H1 (cell line): ENCODE results near the gene GADL1. TPM values are rescaled to one million over a fixed set of nuclear protein-coding genes. Genes with fewer than 3 reads are reported as not detected.

Source experiments
- ASH2L ChIP-seq: fragments of 200-600, 300-600 bp; sonication (generic); IDR thresholded peaks from one replicate; pipeline ENCODE4 v1.7.1; 2017; ENCODE audit warnings: low read length
- FOSL1 ChIP-seq: IDR thresholded peaks from 2 replicates; pipeline ENCODE4 v1.6.1; 2011; ENCODE audit warnings: mild to moderate bottlenecking, low read depth, low read length, moderate library complexity; ENCODE audit not compliant: insufficient read depth
- polyA plus RNA-seq, 7 experiments: library from polyadenylated mRNA; depleted of rRNA in 3 of 7; stranded (reverse) in 5 of 7; unstranded in 2 of 7; fragments of >200 nt in 5 of 7; fragments of 200-250 nt in 2 of 7; gene quantifications; 1 replicate in 5 of 7; 2 replicates in 1 of 7; 4 replicates in 1 of 7; pipeline versions ENCODE4 v1.2.1 to v1.2.3, GENCODE V29; 2011 to 2013; ENCODE audit warnings: missing spikeins in 2 of 7, mixed read lengths in 2 of 7
- total RNA-seq: library from RNA; stranded (reverse); fragmentation: NEBNext Ultra II Directional; extraction: Animal tissue kit (Norgen Biotek cat#: 25700); gene quantifications from 2 replicates; pipeline ENCODE4 v1.2.1, GENCODE V29; 2021

GADL1 gene
- total and polyA plus RNA-seq, 2 of the 8 experiments (the other 6 are each of a cell fraction or from before 2014, with no cell fraction given): 0.03 to 0.30 TPM

DNA sequence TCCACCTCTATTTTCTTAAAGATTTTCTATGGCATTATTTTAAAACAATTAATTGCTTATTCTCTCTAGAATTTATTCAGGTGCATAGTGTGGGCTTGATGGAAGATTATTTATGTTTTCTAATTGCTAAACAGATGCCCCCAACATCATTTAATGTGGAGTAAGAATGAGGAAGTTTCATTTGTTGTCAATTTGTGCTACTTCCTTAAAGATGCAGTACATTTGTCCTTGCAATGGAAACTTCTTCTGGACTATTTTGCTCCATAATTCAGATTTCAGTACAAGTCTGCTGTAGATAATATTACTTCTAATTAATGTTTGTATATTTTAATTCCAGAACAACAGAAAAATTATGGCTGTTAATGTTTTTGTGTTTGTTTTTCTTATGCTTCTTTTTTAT is 183.3 kb downstream of the GADL1 start (continued):
- no peak for TF ChIP-seq FOSL1
- no peak for TF ChIP-seq ASH2L
